NCI-H774 (cell line): ENCODE results near the gene SLC20A1.

Experiments used
- DNase-seq: peaks from one replicate; lab custom pipeline; 2025; lab: John Stamatoyannopoulos, UW

Gene SLC20A1

GRCh38 chr2:112709703-112710102, 64.0 kb downstream of the SLC20A1 start:
- DNase-seq: no peak

DNA sequence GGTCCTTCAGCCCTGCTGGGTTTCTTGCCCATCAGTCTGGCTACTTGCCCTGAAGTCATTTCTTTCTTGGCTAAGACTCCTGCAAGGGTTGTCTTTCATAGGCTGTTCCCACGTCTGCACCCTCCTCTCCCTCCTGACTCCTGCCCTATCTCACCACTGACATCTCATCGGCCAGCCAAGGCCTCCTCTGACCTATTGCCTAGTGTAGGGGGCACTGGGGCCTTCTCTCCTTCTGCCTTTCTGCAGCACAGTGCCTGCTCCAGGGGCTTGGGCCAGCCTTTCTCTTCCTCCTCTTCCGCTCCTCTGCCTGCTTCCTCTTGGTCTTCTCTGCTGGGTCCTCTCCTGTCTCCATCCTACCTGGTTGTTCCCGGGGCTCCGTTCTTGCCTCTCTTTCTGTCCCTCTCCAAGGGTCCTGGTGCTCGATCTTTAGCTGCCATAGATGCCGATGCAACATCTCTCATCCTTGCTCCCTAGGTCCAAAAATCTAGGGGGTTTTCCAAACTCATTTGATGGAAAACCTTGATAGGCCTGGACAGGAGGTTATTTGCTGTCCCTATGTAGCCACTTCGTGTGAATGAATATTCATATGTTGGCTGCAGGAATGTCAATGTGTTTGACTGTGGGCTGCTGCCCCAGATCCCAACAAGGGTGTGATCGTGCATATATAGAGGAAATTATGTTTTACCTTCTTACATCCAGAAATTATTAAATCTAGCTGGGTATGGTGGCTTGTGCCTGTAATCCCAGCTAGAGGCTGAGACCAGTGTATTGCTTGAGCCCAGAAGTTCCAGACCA, 65.4 kb downstream of the SLC20A1 start:
- DNase-seq: no peak

- no peak for DNase-seq
These were observed 66.7 kb downstream of the SLC20A1 start for GRCh38 chr2:112712465-112712864.

DNA sequence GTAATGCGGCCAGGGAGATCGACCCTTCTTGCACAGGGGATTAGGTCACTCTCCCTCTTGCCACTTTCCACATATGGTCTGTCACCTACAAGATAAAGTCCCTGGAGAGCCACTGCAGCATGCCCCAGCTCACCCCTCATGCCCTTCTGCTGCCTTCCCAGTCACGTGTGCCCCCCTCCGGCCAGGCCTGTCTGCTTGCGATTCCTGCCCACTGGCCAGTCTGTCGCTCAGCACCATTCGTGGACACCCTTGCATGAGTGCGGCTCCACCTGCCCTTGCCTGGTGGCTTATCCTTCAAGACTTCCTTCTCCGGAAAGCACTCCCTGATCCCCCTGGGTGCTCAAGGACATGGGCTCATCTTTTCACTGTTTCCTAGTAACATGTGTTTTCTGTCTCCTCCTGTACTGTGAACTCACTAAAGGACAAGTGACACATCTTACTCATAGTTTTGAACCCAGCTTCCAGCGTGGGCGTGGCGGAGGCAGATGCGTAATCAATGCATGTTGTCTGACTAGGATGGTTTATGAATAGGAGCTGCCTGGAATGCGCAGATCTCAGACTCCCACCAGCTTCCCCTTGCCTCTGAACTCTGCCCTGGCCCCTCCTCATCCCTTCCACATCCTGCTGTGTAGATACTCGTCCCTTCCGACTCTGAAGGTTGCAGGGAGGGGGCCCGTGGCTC, 67.3 kb downstream of the SLC20A1 start:
- DNase-seq: no peak
